Measurements from ENCODE around the gene SV2C.
"Not testable (repeated sequence)": the region's sequence is repeated elsewhere in the genome, so short reads cannot be mapped to it uniquely, and the experiment has no call there.

Gene SV2C

DNA sequence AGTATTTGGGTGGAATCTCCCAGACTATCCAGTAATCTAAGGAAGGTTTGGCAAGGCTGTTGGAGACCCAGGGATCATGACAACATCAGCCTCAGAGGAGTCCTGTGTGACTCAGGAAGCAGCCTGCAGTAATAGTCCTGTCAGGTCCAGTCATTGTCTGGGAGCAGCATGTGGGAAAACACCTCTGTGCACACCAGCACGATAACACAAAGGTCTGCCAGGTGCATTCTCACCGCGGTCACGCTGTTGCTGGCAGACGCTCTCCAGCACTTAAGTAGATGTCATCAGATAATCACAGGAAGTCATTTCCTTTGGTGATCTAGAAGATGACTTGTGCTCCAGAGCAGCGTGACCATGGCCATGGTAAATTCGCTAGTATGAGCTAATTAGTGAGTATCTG lies 220.7 kb downstream of the SV2C start:
- H3K9ac ChIP-seq (ENCODE audit: low read length), result no peak overlapping the region
- no peaks in the 10 kb centered on the region for H3K9me3 ChIP-seq (ENCODE audit: control insufficient read depth, insufficient read depth, low read depth, low read length)
- H3K27ac ChIP-seq (ENCODE audit: low read depth, low read length), result no peak overlapping the region
- no peak overlapping the region for H3K4me3 ChIP-seq (ENCODE audit: low read depth, low read length)
- no peaks in the 10 kb centered on the region for H3K36me3 ChIP-seq (ENCODE audit: control insufficient read depth, insufficient read depth, low read length)
- no peaks in the 10 kb centered on the region for H3K27me3 ChIP-seq (ENCODE audit: control insufficient read depth, insufficient read depth, low read length)
- no peaks in the 10 kb centered on the region for H3K4me1 ChIP-seq (ENCODE audit: control insufficient read depth, insufficient read depth, low read length)

DNA sequence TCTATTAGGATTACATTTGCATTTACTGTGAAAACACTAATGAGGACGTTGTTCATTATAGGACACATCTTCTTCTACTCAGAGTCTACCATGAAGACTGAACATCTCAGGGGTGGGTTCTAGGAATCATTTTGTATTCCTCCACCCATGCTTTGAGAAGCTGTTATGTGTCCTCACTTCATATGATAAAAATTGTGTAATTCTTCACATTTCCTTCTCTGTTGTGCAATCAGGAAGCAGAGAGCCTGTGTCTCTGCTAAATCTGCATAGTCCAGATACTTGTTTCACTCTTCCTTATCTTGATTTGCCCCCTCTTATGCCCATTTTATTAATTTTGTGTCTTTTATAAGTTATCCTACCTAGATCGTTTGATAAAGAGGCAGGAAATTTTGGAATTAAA lies 222.1 kb downstream of the SV2C start:
- Histone ChIP-seq H3K27ac (ENCODE audit: low read depth, low read length) (no peak overlapping the region), H3K9ac (ENCODE audit: low read length) (no peak overlapping the region), H3K4me1 (ENCODE audit: control insufficient read depth, insufficient read depth, low read length) (no peaks in the 10 kb centered on the region), H3K4me3 (ENCODE audit: low read depth, low read length) (no peak overlapping the region), H3K9me3 (ENCODE audit: control insufficient read depth, insufficient read depth, low read depth, low read length) (no peaks in the 10 kb centered on the region), H3K36me3 (ENCODE audit: control insufficient read depth, insufficient read depth, low read length) (no peaks in the 10 kb centered on the region), H3K27me3 (ENCODE audit: control insufficient read depth, insufficient read depth, low read length) (no peaks in the 10 kb centered on the region)

DNA sequence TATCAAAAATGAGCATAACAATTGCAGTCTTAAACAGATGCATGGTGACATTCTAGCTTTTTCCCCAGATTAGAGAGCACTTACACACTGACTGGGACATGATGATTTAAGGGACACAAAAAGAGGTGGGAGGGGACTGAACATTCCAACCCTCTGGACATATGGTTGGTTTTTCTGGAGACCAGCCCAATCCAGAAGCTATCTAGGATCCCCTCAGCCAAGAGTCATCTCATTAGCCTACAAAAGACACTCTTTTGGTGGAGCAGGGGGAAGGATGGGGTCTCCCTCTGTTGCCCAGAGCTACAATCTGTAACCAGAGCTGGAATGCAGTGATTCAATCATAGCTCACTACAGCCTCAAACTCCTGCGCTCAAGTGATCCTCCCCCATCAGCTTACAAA lies 222.6 kb downstream of the SV2C start:
- H3K4me3 ChIP-seq (ENCODE audit: low read depth, low read length), result no peak overlapping the region
- H3K36me3 ChIP-seq (ENCODE audit: control insufficient read depth, insufficient read depth, low read length), result no peaks in the 10 kb centered on the region
- no peaks in the 10 kb centered on the region for H3K4me1 ChIP-seq (ENCODE audit: control insufficient read depth, insufficient read depth, low read length)
- H3K27ac ChIP-seq (ENCODE audit: low read depth, low read length), result no peak overlapping the region
- no peaks in the 10 kb centered on the region for H3K27me3 ChIP-seq (ENCODE audit: control insufficient read depth, insufficient read depth, low read length)
- no peaks in the 10 kb centered on the region for H3K9me3 ChIP-seq (ENCODE audit: control insufficient read depth, insufficient read depth, low read depth, low read length)
- H3K9ac ChIP-seq (ENCODE audit: low read length), result no peak overlapping the region

DNA sequence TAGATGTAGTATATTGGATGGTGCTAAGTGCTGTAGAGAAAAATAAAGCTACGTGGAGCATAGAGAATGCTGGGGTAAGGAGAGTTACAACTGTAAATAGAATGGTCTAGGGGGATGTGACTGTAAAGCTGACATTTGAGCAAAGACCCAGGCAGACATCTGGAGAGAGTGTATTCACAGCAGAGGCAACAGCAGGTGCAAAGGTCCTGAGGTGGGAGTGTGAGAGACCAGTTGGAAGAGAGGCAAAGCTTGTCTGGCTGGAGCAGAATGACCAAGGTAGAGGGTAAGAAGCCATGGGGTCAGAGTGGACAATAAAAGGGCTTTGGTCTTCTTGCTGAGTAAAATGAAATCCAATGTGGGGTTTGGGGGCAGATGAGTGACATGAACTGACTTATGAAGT lies 227.0 kb downstream of the SV2C start:
- Histone ChIP-seq H3K36me3 (ENCODE audit: control insufficient read depth, insufficient read depth, low read length) (no peaks in the 10 kb centered on the region), H3K27ac (ENCODE audit: low read depth, low read length) (no peak overlapping the region), H3K9ac (ENCODE audit: low read length) (no peak overlapping the region), H3K9me3 (ENCODE audit: control insufficient read depth, insufficient read depth, low read depth, low read length) (no peaks in the 10 kb centered on the region), H3K4me3 (ENCODE audit: low read depth, low read length) (no peak overlapping the region), H3K4me1 (ENCODE audit: control insufficient read depth, insufficient read depth, low read length) (no peaks in the 10 kb centered on the region), H3K27me3 (ENCODE audit: control insufficient read depth, insufficient read depth, low read length) (no peaks in the 10 kb centered on the region)

DNA sequence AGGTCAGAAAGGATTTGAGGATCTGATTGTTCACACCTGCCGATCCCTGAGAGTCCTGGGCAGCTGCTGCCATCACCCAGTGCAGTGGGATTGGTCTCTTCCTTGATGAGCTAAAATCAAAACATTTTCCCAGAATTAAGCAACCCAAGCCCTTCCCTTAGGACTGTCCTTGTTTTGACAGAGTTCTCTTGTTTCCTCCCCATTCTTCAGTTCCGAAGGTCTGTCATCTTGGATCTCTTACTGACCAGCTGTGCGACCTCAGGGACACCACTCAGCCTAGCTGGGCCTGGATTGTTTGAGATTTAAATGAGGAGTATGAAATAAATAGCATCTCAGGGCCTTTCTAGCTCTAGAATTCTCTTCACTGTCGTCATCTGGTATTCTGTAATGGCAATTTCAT lies 229.6 kb downstream of the SV2C start:
- no peak overlapping the region for H3K4me3 ChIP-seq (ENCODE audit: low read depth, low read length)
- H3K27me3 ChIP-seq (ENCODE audit: control insufficient read depth, insufficient read depth, low read length), result no peaks in the 10 kb centered on the region
- no peaks in the 10 kb centered on the region for H3K4me1 ChIP-seq (ENCODE audit: control insufficient read depth, insufficient read depth, low read length)
- no peak overlapping the region for H3K27ac ChIP-seq (ENCODE audit: low read depth, low read length)
- H3K9ac ChIP-seq (ENCODE audit: low read length), result no peak overlapping the region
- H3K9me3 ChIP-seq (ENCODE audit: control insufficient read depth, insufficient read depth, low read depth, low read length), result no peaks in the 10 kb centered on the region
- no peaks in the 10 kb centered on the region for H3K36me3 ChIP-seq (ENCODE audit: control insufficient read depth, insufficient read depth, low read length)

DNA sequence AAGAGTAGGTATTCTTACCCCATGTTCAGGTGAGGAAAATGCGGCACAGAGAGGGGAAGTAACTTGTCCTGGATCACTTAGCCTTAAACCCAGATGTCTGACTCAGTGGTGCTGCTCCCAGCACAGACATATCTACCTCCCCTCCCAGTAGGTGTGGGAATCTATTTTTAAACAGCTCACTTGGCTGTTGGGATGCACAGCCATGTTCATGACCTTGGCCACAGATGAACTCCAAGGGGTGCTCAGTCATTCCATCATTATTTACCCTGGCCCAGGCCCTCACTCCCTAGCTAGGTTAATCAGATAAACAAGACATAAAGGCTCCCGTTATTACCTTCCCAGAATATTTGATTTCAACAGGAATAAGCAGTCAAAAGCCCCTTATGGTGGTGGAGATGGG lies 231.5 kb downstream of the SV2C start:
- H3K27ac ChIP-seq (ENCODE audit: low read depth, low read length), result no peak overlapping the region
- H3K27me3 ChIP-seq (ENCODE audit: control insufficient read depth, insufficient read depth, low read length), result no peaks in the 10 kb centered on the region
- no peaks in the 10 kb centered on the region for H3K36me3 ChIP-seq (ENCODE audit: control insufficient read depth, insufficient read depth, low read length)
- H3K4me1 ChIP-seq (ENCODE audit: control insufficient read depth, insufficient read depth, low read length), result no peaks in the 10 kb centered on the region
- H3K9me3 ChIP-seq (ENCODE audit: control insufficient read depth, insufficient read depth, low read depth, low read length), result no peaks in the 10 kb centered on the region
- H3K4me3 ChIP-seq (ENCODE audit: low read depth, low read length), result no peak overlapping the region
- H3K9ac ChIP-seq (ENCODE audit: low read length), result no peak overlapping the region

DNA sequence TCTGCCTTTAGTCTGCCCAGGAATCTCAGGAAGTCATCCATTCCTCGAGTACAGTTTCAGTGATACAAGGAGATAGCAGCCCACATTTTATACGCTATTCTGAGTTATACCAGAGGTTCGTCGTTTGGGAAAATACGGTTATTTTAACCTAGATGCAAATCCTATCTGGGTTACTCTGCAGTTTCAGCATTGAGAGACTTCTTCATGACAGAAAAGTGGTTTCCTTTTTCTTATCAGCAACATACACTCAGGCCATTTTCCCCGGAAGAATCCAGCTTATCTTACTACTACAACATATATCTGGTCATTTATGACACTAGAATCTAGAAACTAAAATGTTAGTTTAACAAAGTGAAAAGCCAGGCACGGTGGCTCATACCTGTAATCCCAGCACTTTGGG lies 236.5 kb downstream of the SV2C start:
- Histone ChIP-seq H3K4me3 (ENCODE audit: low read depth, low read length) (no peak overlapping the region), H3K9me3 (ENCODE audit: control insufficient read depth, insufficient read depth, low read depth, low read length) (no peaks in the 10 kb centered on the region), H3K27me3 (ENCODE audit: control insufficient read depth, insufficient read depth, low read length) (no peaks in the 10 kb centered on the region), H3K27ac (ENCODE audit: low read depth, low read length) (no peak overlapping the region), H3K4me1 (ENCODE audit: control insufficient read depth, insufficient read depth, low read length) (no peaks in the 10 kb centered on the region), H3K9ac (ENCODE audit: low read length) (no peak overlapping the region), H3K36me3 (ENCODE audit: control insufficient read depth, insufficient read depth, low read length) (no peaks in the 10 kb centered on the region)

DNA sequence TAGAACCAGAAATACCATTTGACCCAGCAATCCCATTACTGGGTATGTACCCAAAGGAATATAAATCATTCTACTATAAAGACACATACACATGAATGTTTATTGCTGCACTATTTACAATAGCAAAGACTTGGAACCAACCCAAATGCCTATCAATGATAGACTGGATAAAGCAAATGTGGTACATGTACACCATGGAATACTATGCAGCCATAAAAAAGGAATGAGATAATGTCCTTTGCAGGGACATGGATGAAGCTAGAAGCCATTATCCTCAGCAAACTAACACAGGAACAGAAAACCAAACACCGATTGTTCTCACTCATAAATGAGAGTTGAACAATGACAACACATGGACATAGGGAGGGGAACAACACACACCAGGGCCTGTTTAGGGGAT lies 240.3 kb downstream of the SV2C start:
- not testable (repeated sequence) for H3K4me3 ChIP-seq (ENCODE audit: low read depth, low read length); H3K36me3 ChIP-seq (ENCODE audit: control insufficient read depth, insufficient read depth, low read length); H3K9ac ChIP-seq (ENCODE audit: low read length); H3K27ac ChIP-seq (ENCODE audit: low read depth, low read length); H3K9me3 ChIP-seq (ENCODE audit: control insufficient read depth, insufficient read depth, low read depth, low read length); H3K27me3 ChIP-seq (ENCODE audit: control insufficient read depth, insufficient read depth, low read length)
- peaks cover 35% of the 10 kb centered on the region for H3K4me1 ChIP-seq (ENCODE audit: control insufficient read depth, insufficient read depth, low read length)

DNA sequence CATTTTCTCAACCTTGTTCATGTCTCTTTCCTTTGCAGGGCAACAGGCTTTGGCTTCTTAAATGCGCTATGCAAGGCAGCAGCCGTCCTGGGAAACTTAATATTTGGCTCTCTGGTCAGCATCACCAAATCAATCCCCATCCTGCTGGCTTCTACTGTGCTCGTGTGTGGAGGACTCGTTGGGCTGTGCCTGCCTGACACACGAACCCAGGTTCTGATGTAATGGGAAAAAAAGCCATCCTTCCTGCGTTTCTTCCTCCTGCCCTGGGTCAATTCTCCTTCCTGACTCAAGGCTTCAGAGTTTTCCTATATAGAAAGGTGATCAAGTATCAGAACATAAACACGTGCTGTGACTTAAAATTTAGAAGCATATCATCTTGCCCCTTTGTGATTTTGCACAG lies 242.1 kb downstream of the SV2C start:
- no peaks in the 10 kb centered on the region for H3K36me3 ChIP-seq (ENCODE audit: control insufficient read depth, insufficient read depth, low read length)
- no peak overlapping the region; the same call in 1 of the 2 replicates for H3K4me3 ChIP-seq (ENCODE audit: low read depth, low read length)
- H3K27me3 ChIP-seq (ENCODE audit: control insufficient read depth, insufficient read depth, low read length), result no peaks in the 10 kb centered on the region
- H3K9ac ChIP-seq (ENCODE audit: low read length), result no peak overlapping the region
- H3K9me3 ChIP-seq (ENCODE audit: control insufficient read depth, insufficient read depth, low read depth, low read length), result no peaks in the 10 kb centered on the region
- peaks cover 40% of the 10 kb centered on the region for H3K4me1 ChIP-seq (ENCODE audit: control insufficient read depth, insufficient read depth, low read length)
- H3K27ac ChIP-seq (ENCODE audit: low read depth, low read length), result no peak overlapping the region

DNA sequence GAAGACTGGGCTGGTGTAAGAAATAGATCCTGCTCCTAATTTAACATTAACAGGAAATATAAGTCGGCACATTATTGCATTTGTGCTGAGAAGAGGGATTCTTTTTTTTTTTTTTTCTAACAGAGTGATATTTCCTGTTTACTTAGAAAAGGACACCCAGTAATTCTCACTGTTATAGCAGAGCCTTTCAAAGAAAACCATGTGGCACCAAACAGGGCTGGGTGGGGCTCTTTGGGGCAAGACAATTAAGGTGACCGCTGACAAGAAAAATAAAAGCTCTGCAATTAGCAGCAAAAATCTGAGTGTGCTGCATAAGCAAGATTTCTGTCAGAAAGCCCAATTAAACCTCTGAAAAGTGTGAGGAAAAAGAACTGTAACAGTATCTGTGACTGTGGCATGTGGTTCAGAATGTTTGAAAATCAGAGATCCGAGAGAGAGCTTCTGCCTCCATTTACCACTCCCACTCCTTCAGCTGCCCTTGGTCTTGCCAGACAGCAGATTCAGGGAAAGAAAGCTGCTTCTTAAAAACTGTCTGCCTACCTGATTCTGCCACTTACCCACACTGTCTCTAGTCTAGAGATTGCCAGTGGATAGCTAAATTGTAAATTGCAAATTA lies 242.8 kb downstream of the SV2C start:
- no peaks in the 10 kb centered on the region for H3K36me3 ChIP-seq (ENCODE audit: control insufficient read depth, insufficient read depth, low read length)
- H3K9me3 ChIP-seq (ENCODE audit: control insufficient read depth, insufficient read depth, low read depth, low read length), result no peaks in the 10 kb centered on the region
- H3K4me1 ChIP-seq (ENCODE audit: control insufficient read depth, insufficient read depth, low read length), result peaks cover 41% of the 10 kb centered on the region
- H3K27ac ChIP-seq (ENCODE audit: low read depth, low read length), result no peak overlapping the region
- no peak overlapping the region for H3K9ac ChIP-seq (ENCODE audit: low read length)
- no peaks in the 10 kb centered on the region for H3K27me3 ChIP-seq (ENCODE audit: control insufficient read depth, insufficient read depth, low read length)
- H3K4me3 ChIP-seq (ENCODE audit: low read depth, low read length), result peak overlapping the region; percentile 48

DNA sequence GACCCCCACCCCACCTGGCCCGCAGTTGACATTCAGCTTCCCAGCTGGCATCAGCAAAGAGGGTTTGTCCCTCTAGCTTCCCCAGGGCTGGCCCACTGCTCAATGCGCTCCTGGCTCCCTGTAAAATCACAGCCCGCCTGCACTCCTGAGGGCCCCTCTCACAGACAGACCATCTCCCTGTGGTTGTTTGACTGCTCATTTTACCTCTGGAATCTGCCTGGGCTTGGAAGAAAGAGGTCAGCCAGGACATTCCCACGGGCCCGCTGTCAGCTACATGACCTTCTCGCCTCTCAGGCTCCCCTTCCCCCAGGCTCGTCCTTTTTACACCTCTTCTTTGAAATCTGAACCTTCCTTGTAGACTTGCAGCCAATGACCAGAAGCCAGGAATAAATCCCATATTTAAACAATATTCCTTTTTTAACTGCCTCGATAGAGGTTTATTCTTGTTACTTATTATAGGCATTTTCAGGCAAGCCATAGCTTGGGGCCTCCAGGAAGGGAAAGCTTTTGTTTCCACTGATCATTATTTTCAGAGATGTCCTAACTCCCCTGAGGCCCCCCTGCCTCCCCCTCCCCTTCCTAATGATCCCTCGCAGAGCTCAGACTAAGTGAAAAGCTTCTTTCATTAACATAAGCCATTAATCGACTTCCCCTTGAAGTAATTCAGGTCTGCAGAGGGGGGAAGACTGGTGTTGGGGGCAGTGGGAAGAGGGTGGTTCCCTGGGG lies 243.6 kb downstream of the SV2C start:
- Histone ChIP-seq H3K4me3 (ENCODE audit: low read depth, low read length) (peak overlapping the region; percentile 48), H3K27me3 (ENCODE audit: control insufficient read depth, insufficient read depth, low read length) (no peaks in the 10 kb centered on the region), H3K36me3 (ENCODE audit: control insufficient read depth, insufficient read depth, low read length) (no peaks in the 10 kb centered on the region), H3K4me1 (ENCODE audit: control insufficient read depth, insufficient read depth, low read length) (peaks cover 48% of the 10 kb centered on the region), H3K9ac (ENCODE audit: low read length) (peak overlapping the region; percentile 3), H3K27ac (ENCODE audit: low read depth, low read length) (no peak overlapping the region), H3K9me3 (ENCODE audit: control insufficient read depth, insufficient read depth, low read depth, low read length) (no peaks in the 10 kb centered on the region)

All from HUES6 (cell line).